GM13977 (cell line): ENCODE measurements around the gene TSPOAP1.
"Not testable (repeated sequence)": the region's sequence is repeated elsewhere in the genome, so short reads cannot be mapped to it uniquely, and the experiment has no call there.

ENCODE experiments used
- DNase-seq: peaks from one replicate; pipeline ENCODE4 v3.0.0; 2012; ENCODE audit warnings: low spot score
- in situ Hi-C: fragments of 300-500 bp; cut with MboI; formaldehyde crosslinking; loops from one replicate; pipeline ENCODE4 v1.12.0; 2022; ENCODE audit warnings: low sequenced_read_pairs, low pct_unique_long_range_greater_than_20kb, mixed read lengths, inconsistent platforms; ENCODE audit not compliant: unreplicated experiment
- TF ChIP-seq, protein P1 (sequence below): IDR thresholded peaks from 2 replicates; pipeline ENCODE4 v1.5.1; 2012; ENCODE audit warnings: mild to moderate bottlenecking, control low read depth; ENCODE audit not compliant: insufficient read depth; ENCODE audit errors: extremely low read depth, missing control alignments

Gene TSPOAP1

DNA sequence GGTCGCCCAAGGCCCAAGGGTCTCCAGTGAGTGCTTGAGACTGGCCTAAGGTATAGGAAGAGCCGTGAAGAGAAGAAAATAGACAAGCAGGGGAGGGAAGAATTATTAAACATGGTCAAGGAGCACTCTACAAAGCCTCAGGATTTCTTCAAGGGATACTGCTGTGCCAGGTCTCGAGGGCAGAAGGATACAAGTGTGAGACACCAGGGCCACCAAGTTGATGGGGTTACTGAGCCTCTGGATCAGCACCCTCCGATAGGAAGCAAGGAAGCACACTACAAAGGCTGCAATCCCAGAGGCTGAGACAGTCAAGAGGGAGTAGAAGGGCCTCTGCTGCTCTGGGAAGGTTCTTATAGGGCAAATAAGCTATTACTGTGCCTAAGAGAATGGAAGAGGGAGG is 16.9 kb upstream of the TSPOAP1 start:
- DNase-seq, result no peak
- TF ChIP-seq, protein P1, sequence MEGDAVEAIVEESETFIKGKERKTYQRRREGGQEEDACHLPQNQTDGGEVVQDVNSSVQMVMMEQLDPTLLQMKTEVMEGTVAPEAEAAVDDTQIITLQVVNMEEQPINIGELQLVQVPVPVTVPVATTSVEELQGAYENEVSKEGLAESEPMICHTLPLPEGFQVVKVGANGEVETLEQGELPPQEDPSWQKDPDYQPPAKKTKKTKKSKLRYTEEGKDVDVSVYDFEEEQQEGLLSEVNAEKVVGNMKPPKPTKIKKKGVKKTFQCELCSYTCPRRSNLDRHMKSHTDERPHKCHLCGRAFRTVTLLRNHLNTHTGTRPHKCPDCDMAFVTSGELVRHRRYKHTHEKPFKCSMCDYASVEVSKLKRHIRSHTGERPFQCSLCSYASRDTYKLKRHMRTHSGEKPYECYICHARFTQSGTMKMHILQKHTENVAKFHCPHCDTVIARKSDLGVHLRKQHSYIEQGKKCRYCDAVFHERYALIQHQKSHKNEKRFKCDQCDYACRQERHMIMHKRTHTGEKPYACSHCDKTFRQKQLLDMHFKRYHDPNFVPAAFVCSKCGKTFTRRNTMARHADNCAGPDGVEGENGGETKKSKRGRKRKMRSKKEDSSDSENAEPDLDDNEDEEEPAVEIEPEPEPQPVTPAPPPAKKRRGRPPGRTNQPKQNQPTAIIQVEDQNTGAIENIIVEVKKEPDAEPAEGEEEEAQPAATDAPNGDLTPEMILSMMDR, result no peak
- in situ Hi-C loops, result no loop called here

DNA sequence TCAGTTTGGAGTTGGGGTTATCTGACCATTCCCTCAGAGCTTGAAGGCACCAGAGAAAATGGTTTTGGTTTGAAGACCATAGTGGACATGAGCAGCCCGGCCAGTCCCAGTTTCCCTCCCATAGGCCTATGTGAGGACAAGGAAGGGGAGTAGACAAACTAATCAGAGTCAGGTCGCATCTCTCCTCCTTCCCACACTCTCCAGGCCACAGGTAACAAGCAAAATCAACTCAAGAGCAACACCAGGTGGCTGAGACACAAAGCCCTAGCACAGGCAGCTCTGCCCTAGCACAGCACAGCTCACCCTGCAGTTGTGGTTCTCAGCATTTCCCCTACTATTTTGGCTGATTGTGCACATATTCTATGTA is 16.2 kb upstream of the TSPOAP1 start:
- in situ Hi-C loops, result no loop called here
- DNase-seq, result no peak
- TF ChIP-seq, protein P1, result peak; percentile 80

DNA sequence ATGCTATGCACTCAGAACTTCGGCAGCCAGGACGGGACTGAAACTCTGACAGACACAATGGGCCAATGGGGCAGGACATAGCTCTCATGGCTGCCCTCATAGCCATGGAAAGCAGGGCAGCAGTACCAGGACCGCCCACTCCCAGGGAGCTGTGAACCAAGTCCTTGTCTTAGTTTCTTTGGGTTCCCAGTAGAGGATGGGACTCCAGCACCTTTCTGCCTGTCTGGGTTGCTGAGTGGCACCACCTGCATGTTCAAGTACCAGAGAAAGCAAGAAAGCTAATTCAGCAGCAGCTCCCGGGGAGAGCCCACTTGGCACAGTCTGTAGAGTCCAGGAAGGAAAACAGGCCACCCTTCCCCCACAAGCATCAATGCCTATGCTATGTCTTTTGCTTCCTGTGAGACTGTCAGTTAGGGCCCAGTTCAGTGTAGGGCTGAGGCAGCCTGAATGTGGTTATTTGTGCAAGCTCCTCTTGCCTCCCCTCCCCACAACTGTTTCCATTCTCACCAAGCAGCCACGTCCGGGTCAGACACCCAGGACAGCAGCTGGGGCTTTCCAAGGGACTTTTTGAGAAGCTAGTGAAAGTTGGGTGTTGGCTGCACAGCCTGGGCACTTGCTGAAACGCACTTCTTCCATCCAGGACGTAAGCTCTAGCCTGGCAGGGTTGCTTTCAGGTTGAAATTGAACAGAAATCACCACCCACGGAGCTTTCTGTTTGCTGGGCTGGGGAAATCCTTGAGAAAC is 15.6 kb upstream of the TSPOAP1 start:
- in situ Hi-C loops, result no loop called here
- TF ChIP-seq, protein P1, result no peak
- DNase-seq, result peak; percentile 66

DNA sequence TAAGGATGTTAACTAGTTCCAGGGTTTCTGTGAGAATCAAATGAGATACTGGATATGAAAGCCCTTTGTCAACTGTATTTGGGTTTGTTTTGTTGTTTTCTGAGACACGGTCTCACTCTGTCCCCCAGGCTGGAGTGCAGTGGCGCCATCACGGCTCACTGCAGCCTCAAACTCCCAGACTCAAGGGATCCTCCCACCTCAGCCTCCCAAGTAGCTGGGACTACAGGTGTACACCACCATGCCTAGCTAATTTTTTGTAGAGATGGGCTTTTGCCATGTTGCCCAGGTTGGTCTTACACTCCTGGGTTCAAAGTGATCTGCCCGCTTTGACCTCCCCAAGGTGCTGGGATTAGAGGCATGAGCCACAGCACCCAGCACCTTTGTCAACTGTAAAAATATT is 14.5 kb upstream of the TSPOAP1 start:
- TF ChIP-seq, protein P1, result no peak
- DNase-seq, result no peak
- in situ Hi-C loops, result no loop called here

DNA sequence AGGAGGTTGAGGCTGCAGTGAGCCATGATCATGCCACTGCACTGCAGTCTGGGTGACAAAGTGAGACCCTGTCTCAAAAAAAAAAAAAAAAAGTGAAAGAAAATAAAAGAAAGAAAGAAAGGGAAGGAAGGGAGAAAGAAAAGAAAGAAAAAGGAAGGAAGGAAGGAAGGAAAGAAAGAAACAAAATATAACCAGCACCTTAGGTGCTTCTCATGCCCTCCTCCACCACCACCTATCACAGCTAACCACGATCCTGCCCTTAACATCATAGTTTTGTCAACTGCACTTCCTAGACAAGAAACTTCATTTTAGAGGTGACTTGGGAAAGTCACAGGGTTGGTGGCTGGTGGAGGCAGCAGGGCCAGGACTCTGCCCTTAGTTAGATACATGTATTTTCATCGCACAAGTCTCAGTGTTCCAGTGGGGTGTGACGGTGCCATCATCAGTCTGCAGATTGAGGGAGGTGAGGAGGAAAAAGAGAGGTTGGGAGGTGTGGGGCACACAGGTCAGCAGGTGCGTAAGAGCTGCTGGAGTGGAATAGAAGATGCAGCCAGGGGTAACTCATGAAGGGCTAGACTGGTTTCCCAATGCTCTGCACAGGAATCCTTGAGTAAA is 13.4 kb upstream of the TSPOAP1 start:
- TF ChIP-seq, protein P1, result no peak
- in situ Hi-C loops, result no loop called here
- DNase-seq, result no peak

DNA sequence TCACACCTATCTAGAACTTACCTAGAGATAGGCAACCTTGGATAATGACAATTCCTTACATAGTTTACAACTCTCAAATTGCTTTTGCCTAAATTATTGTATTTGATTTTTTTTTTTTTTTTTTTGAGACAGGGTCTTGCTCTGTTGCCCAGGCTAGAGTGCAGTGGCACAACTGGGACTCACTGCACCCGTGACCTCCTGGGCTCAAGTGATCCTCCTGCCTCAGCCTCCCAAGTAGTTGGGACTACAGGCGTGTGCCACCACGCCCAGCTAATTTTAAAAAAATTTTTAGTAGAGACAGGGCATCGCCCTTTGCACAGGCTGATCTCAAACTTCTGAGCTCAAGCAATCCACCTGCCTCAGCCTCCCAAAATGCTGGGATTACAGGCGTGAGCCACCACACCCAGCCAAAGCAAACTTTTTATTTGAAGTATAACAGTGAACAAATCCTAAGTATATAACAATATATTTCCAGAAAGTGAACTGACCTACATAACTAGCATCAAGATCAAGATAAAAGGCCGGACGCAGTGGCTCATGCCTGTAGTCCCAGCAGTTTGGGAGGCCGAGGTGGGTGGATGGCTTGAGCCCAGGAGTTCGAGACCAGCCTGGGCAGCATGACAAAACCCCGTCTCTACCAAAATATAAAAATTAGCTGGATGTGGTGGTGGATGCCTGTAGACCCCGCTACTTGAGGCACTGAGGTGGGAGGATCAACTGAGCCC is 12.7 kb upstream of the TSPOAP1 start:
- in situ Hi-C loops, DNase-seq: not testable (repeated sequence)

DNA sequence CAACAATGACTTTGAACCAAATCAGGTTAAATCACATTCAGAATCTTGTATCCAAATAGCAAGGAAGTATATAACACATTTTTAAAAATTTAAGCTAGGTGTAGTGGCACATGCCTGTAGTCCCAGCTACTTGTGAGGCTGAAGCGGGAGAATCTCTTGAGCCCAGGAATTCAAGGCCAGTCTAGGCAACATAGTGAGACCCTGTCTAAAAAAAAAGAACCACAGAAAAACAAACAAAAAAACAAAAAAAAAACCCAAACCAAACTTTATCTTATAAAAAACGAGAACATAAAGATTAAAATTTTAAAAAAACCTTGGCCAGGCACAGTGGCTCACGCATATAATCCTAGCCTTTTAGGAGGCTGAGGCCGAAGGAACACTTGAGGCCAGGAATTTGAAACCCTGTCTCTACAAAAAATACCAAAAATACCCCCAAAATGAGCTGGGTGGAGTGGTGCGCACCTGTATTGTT is 11.8 kb upstream of the TSPOAP1 start:
- DNase-seq, result no peak
- in situ Hi-C loops, result no loop called here
- TF ChIP-seq, protein P1, result no peak
